ENCODE measurements around the gene RAE1. TPM values are rescaled to one million over a fixed set of nuclear protein-coding genes. Genes with fewer than 3 reads are reported as not detected.

RAE1 gene
- total RNA-seq, 1 experiment from 2014 or later = 53.1 TPM

- no peak overlapping the region for H3K56ac ChIP-seq (ENCODE audit: insufficient read length, low read depth, low read length)
- H2BK12ac ChIP-seq (ENCODE audit: insufficient read length, low read depth, low read length) = no peak overlapping the region
- no peak overlapping the region for H3K4me3 Mint-ChIP-seq
- H3K36me3 Mint-ChIP-seq (ENCODE audit: insufficient read depth in 1 of 3, low read depth in 3 of 3) = peaks cover 17 to 71% (median 63%) of the 10 kb centered on the region in 3 experiments
- no peaks in the 10 kb centered on the region; the same call in 1 of the 2 replicates for H3K27me3 Mint-ChIP-seq (ENCODE audit: low read depth)
- H3K4me2 ChIP-seq (ENCODE audit: insufficient read depth, insufficient read length, low read length) = no peak overlapping the region
- no peak overlapping the region for H4K5ac ChIP-seq (ENCODE audit: insufficient read length, low read depth, low read length)
- H4K91ac ChIP-seq (ENCODE audit: insufficient read length, low read depth, low read length) = no peak overlapping the region
- H3K79me2 ChIP-seq (ENCODE audit: insufficient read depth, low read length) = no peaks in the 10 kb centered on the region
- WGBS (ENCODE audit: extremely low coverage, insufficient read length, low lambda C conversion rate) = no CpG with 5 or more reads among the region's 22 CpGs
- no peak overlapping the region for H3K27ac ChIP-seq (ENCODE audit: insufficient read length, low read depth, low read length)
- no peak overlapping the region for H4K8ac ChIP-seq (replicated peaks; ENCODE audit: insufficient read length, low read depth, low read length)
- H2BK15ac ChIP-seq (ENCODE audit: low read depth, low read length) = no peak overlapping the region
- H3K27ac Mint-ChIP-seq = no peak overlapping the region; a peak in 1 of 7 replicates
- no peaks in the 10 kb centered on the region for H4K20me1 ChIP-seq (ENCODE audit: control insufficient read depth, insufficient read depth, insufficient read length)
- H3K4me1 Mint-ChIP-seq = 0 out of 4 replicates have a peak, but pooled peaks cover 0 to 5% of the 10 kb centered on the region in 2 experiments
- H2BK5ac ChIP-seq (ENCODE audit: insufficient read length, low read length) = no peak overlapping the region
- H3T11ph ChIP-seq (ENCODE audit: low read length) = no peak overlapping the region
- no peak for DNase-seq
- H3K9me3 Mint-ChIP-seq = no peaks in the 10 kb centered on the region
- H3K23me2 ChIP-seq (ENCODE audit: insufficient read length, low read depth, low read length, poor library complexity, severe bottlenecking) = no peaks in the 10 kb centered on the region
- H3K27me3 ChIP-seq (ENCODE audit: insufficient read depth, low read length) = no peaks in the 10 kb centered on the region
- no peaks in the 10 kb centered on the region for H3K79me1 ChIP-seq (ENCODE audit: insufficient read depth, low read depth, low read length, poor library complexity, severe bottlenecking)
- no peak overlapping the region for H2BK120ac ChIP-seq (ENCODE audit: low read depth, low read length, poor library complexity, severe bottlenecking)
- H3K14ac ChIP-seq (ENCODE audit: insufficient read depth, low read length) = no peak overlapping the region; the same call in 1 of the 2 replicates
- no peak overlapping the region for H2AFZ ChIP-seq (ENCODE audit: low read length)
- H2BK20ac ChIP-seq (ENCODE audit: low read depth, low read length, poor library complexity, severe bottlenecking) = no peak overlapping the region
- TF ChIP-seq, protein P1, sequence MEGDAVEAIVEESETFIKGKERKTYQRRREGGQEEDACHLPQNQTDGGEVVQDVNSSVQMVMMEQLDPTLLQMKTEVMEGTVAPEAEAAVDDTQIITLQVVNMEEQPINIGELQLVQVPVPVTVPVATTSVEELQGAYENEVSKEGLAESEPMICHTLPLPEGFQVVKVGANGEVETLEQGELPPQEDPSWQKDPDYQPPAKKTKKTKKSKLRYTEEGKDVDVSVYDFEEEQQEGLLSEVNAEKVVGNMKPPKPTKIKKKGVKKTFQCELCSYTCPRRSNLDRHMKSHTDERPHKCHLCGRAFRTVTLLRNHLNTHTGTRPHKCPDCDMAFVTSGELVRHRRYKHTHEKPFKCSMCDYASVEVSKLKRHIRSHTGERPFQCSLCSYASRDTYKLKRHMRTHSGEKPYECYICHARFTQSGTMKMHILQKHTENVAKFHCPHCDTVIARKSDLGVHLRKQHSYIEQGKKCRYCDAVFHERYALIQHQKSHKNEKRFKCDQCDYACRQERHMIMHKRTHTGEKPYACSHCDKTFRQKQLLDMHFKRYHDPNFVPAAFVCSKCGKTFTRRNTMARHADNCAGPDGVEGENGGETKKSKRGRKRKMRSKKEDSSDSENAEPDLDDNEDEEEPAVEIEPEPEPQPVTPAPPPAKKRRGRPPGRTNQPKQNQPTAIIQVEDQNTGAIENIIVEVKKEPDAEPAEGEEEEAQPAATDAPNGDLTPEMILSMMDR (conservative IDR thresholded peaks at IDR 0.05) = no peak
- no peak overlapping the region for H3K23ac ChIP-seq (ENCODE audit: insufficient read length, low read depth, low read length)
- no peak overlapping the region for H2AK5ac ChIP-seq (ENCODE audit: insufficient read length, low read length)
- no peaks in the 10 kb centered on the region for H3K4me1 ChIP-seq (ENCODE audit: insufficient read depth, low read length)
- no peak overlapping the region for H3K18ac ChIP-seq (ENCODE audit: insufficient read length, low read depth, low read length)
- H3K9ac ChIP-seq (ENCODE audit: extremely low read depth, insufficient read length, low read length) = no peak overlapping the region
- no peaks in the 10 kb centered on the region for H3K9me3 ChIP-seq (ENCODE audit: control insufficient read depth, low read depth, low read length)
- H3K4ac ChIP-seq (ENCODE audit: low read depth, low read length) = no peak overlapping the region
Measured at GRCh38 chr20:57404419-57405072, 53.5 kb downstream of the RAE1 start.
